NCI-H526 (cell line): ENCODE measurements around the gene PRSS37.

ENCODE experiments used
- DNase-seq, 2 experiments: peaks; one replicate each; lab custom pipeline; 2025; lab: John Stamatoyannopoulos, UW

PRSS37 gene

DNA sequence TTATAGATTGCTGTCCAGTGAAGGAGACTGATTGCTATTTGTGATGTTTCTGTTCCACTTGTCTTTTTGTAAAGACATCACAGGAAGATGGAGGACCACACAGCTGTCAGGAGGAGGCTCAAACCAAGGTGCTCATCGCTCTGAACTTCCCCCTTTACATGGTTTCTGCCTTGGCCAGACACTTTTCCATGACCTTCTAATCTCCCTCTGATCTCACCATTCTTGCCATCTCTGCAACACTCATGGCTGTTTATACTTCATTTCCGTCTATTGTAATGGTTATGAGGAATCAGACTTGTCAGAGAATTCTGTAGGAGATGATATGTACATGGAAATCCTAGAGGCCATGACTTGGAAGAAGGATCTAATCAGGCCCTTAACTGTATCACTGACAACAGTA lies 53.0 kb downstream of the PRSS37 start:
- DNase-seq, result peak in 1 of 2 experiments; percentile 69
